AG10803 (cell line): ENCODE results near the gene USP35.
"Not testable (repeated sequence)": the region's sequence is repeated elsewhere in the genome, so short reads cannot be mapped to it uniquely, and the experiment has no call there.

Experiments used
- DNase-seq: peaks from one replicate; pipeline ENCODE4 v3.0.0; 2010; ENCODE audit warnings: low read depth
- H3K4me3 ChIP-seq: 2 replicates; pipeline ENCODE4 v1.5.1; 2011; ENCODE audit warnings: mild to moderate bottlenecking, low read length, control low read depth
- CTCF ChIP-seq: conservative IDR thresholded peaks from 2 replicates; pipeline ENCODE4 v1.5.1; 2011; ENCODE audit warnings: mild to moderate bottlenecking, low read length, control low read depth, inconsistent platforms

USP35 gene

DNA sequence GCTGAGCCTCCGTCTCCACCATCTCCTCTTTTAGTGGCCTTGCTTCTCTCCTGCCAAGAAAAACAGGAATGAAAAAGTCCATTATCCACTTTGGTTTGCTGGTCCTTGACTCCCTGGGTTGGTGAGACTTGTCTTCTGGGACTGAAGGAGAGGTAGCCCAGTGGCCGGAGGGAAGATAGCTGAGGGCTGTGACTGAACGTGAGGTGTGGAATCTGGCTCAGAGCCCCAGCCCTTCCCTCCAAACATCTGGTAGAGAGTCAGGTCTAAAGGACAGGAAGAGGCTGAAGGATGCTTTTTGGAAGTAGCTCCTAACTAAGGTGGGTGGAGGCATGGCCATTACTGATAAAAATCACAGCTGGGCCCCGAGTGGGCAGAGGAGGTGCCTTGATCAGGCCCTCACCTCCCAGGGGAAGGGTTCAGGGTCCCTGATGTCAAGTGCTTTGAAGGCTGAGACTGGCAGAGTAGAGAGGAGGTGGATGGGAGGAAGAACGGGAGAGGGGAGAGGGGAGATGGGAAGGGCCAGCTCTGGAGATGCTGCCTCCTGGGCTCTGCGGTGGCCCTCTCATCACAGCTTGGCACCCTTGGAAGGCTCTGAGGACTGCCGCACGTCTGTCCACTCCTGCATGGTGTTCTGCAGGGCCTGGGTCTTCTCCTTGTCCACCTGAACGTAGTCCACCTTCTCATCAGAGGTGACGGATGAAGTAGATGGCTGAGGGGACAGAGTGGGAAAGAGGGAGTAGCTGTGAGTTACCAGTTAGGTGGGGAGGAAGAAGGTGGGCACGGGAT, 30.2 kb downstream of the USP35 start:
- TF ChIP-seq CTCF, result no peak
- no peak overlapping the region for H3K4me3 ChIP-seq
- DNase-seq, result no peak

DNA sequence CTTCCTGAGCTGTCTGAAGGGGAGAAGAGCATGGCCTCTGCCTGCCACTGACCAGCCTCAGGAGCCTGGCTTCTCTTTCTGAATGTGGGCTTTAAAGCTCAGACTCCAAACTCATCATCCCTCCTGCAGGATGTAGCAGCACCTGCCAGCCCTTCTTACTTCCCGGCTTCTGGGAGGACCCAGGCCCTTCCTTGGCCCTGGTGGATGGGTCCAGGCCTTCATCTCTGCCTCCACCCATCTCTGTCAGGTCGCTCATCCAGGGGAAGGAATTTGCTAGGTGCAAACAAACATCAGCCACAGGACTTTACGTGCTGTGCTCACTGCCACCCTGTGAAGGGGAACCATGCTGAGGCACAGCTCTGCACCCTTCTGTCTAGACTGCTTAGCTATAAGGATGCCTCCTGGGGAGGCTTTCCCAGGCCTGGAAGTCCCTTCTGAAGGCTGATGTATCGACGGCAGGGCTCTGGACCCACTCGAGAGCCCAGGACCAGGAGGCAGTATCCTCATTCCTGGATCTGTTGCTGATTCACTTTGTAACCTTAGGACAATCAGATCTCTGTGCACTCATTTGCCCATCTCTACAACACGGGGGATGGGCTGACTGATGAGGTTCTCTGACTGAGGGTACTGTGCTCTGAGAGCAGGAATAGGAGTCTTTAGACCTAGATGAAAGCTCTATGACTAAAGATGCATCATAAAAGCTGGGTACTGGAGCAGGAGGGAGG, 30.9 kb downstream of the USP35 start:
- TF ChIP-seq CTCF, result no peak
- no peak for DNase-seq
- no peak overlapping the region for H3K4me3 ChIP-seq

- no peak for TF ChIP-seq CTCF
- no peak overlapping the region for H3K4me3 ChIP-seq
- no peak for DNase-seq
Observed at GRCh38 chr11:78220218-78221157, 31.8 kb downstream of the USP35 start.

DNA sequence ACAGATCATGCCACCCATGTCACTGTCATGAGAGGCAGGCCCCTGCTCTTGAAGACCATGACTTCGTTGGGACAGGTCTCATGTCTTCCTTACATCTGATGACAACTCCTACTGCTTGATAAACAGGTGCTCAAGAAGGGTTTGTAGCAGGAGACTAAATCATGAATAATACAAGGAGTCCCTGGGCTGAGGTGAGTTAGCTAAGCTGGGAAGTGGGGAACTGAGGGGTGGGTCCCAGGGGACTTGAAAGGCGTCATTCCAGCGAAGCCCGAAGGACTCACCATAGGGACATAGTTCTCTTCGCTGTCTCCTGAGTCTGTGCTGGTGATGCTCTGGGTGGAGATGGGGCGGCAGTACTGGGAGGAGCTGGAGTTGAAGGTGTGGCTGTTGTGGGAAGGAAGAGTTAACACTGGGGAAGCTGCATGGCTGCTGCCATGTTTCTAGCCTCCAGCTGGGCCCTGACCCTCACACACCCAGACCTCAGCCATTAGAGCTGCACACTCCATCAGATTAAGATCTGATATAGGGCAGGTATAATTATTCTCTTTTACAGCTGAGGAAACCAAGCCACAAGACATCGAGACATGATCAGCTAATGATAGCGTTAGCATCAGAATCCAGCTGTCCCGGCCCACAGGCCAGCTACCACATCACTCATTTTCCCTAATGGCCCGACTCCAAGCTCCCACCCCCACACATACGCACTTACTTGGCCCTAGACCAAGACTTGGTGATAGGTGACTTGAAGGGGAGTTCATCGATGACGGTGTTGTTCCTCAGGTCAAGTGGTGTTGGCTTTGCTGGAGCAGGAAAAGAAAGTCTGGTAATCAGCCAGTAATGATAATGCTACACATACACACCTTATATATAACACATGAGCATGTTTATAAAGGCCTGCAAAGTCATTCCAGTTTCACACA, 32.9 kb downstream of the USP35 start:
- TF ChIP-seq CTCF, result no peak
- no peak for DNase-seq
- H3K4me3 ChIP-seq, result no peak overlapping the region

GRCh38 chr11:78222726-78223125, 34.0 kb downstream of the USP35 start:
- not testable (repeated sequence) for H3K4me3 ChIP-seq, DNase-seq

DNA sequence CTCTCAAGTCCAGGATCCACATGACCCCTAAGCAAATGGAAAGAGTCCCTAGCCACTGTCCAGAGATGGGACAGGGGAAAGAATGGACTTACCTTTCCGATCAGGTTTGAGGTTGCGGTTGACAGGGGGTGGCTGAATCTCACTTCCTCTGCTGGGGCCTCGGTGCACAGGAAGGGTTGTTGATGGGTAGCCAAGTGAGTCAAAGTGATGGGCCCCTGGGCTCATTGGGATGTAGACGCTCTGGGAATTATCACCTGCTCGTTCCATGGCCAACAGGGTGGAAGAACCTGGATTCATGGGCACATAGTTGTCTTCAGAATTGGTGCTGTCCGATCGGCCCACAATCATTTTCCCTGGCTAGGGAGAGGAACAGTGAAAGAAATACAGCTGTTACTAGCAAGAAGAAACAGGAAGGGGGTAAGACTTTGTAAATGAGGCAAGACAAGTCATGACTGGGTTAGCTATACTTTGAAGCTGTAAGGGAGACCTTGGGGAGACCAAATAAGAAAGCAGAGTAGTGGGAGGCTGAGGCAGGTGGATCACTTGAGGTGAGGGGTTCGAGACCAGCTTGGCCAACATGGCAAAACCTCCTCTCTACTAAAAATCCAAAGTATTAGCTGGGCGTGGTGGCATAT, 34.7 kb downstream of the USP35 start:
- TF ChIP-seq CTCF, result no peak
- no peak overlapping the region for H3K4me3 ChIP-seq
- no peak for DNase-seq
